ENCODE data around the gene GCSAM.

The GCSAM gene

DNA sequence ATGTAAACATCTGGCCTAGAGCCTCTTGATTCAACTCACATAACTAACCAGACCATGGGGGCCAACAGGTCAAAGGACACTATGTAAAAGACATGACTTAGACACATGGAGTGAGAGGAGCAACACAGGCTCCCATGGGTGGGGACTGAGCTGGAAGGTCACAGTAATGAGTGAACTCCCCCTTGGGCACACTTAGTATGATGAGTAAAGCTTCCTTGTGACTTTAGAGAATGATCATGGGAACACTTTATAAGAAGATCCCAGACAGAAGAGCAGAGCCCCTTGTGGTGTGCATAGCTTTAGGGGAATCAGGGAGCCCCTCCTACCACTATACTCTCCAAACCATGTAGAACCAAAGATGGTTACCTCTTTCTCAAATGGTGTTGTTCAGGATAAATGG is 10.2 kb downstream of the GCSAM start:
- TF ChIP-seq CTCF (IDR thresholded peaks at IDR 0.05; ENCODE audit: low read depth, low read length) = no peak
- DNase-seq (ENCODE audit: extremely low read depth, low read depth) = no peak

DNA sequence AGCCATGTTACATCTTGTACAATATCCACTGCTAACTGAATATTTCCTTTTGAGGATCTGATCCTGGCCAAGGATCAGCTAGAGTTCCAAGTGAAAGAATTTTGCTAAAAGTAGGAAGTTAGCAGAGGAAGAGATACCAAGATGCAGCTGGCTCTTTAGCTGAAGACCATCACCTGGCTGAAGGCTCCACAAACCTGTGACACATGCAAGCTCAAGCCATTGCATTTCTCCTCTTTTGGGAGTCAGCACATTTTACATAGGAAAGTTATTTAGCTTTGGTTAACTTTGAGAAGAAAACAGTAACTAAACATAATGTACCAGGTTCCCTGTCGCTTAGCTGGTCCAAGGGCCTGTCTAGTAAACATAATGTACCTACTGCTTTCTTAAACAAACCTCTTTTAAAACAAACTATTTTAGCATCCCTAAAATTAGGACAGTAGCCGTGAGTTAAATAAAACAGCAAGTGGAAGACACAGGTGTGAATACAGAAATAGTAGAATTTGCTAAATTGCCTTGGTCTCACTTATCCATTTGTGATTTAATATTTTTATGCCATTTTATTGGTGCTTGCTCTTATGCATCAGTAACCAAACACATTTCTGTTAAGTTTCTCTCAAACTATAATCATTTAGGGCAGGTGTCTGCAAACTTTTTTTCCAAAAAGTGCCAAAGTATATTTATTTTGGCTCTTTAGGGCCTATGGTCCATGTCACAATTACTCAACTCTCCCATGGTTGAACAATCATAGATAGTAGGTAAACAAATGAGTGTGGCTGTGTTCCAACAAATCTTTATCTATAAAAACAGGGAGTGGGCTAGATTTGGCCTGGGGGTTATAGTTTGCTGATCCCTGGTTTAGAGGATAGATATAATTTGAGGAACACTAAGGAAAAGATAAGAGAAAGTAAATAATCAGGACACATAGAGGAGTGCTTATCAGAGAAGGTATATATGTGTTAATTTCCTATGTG is 11.2 kb downstream of the GCSAM start:
- no peak for DNase-seq (ENCODE audit: extremely low read depth, low read depth)
- no peak for TF ChIP-seq CTCF (IDR thresholded peaks at IDR 0.05; ENCODE audit: low read depth, low read length)

GRCh38 chr3:112119962-112120836 is 12.8 kb downstream of the GCSAM start:
- no peak for TF ChIP-seq CTCF (IDR thresholded peaks at IDR 0.05; ENCODE audit: low read depth, low read length)
- no peak for DNase-seq (ENCODE audit: extremely low read depth, low read depth)

GRCh38 chr3:112117841-112118571 is 15.0 kb downstream of the GCSAM start:
- DNase-seq (ENCODE audit: extremely low read depth, low read depth) = no peak

DNA sequence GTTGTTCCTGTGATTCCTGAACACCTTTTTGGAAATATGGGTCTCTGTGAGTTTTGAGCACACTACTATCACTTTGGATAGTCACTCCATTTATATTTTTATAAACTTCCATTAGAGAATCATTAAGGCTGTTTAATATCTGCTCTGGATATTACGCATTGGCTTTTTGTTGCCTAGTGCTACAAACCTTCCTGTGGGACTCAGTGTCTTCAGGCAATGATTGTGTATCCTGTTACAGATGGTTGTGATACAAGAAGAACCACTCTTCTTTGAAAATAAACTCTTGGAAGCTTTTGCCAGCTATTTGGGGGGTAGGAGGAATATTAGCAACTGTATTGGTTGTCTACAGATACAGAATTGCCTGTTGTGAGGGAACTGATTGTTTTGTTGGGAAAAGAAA is 15.6 kb downstream of the GCSAM start:
- TF ChIP-seq CTCF (IDR thresholded peaks at IDR 0.05; ENCODE audit: low read depth, low read length) = no peak

More at GRCh38 chr3:112117841-112118571, 15.0 kb downstream of the GCSAM start:
- TF ChIP-seq CTCF (IDR thresholded peaks at IDR 0.05; ENCODE audit: low read depth, low read length) = no peak

GRCh38 chr3:112116748-112117186 is 16.3 kb downstream of the GCSAM start:
- TF ChIP-seq CTCF (IDR thresholded peaks at IDR 0.05; ENCODE audit: low read depth, low read length) = no peak
- DNase-seq (ENCODE audit: extremely low read depth, low read depth) = no peak

More for the DNA sequence above, 15.6 kb downstream of the GCSAM start:
- no peak for DNase-seq (ENCODE audit: extremely low read depth, low read depth)
